ENCODE measurements around the gene PDZD2.

The PDZD2 gene

DNA sequence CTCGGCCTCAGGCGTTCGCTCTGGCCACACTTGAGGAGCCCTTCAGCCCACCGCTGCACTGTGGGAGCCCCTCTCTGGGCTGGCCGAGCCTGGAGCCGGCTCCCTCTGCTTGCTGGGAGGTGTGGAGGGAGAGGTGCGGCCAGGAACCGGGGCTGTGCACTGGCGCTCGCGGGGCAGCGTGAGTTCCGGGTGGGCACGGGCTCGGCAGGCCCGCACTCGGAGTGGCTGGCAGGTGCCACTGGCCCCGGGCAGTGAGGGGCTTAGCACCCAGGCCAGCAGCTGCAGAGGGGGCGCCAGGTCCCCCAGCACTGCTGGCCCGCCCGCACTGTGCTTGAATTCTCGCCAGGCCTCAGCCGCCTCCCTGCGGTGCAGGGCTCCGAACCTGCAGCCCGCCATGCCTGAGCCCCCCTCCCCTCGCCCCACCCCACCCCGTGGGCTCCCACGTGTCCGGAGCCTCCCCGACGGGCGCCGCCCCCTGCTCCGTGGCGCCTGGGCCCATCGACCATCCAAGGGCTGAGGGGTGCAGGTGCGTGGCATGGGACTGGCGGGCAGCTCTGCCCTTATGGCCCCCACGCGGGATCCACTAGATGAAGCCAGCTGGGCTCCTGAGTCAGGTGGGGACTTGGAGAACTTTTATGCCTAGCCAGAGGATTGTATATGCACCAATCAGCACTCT is 138.2 kb downstream of the PDZD2 start:
- TF ChIP-seq ZFX (IDR thresholded peaks at IDR 0.05; ENCODE audit: borderline replicate concordance) = no peak
- TF ChIP-seq, protein P1, sequence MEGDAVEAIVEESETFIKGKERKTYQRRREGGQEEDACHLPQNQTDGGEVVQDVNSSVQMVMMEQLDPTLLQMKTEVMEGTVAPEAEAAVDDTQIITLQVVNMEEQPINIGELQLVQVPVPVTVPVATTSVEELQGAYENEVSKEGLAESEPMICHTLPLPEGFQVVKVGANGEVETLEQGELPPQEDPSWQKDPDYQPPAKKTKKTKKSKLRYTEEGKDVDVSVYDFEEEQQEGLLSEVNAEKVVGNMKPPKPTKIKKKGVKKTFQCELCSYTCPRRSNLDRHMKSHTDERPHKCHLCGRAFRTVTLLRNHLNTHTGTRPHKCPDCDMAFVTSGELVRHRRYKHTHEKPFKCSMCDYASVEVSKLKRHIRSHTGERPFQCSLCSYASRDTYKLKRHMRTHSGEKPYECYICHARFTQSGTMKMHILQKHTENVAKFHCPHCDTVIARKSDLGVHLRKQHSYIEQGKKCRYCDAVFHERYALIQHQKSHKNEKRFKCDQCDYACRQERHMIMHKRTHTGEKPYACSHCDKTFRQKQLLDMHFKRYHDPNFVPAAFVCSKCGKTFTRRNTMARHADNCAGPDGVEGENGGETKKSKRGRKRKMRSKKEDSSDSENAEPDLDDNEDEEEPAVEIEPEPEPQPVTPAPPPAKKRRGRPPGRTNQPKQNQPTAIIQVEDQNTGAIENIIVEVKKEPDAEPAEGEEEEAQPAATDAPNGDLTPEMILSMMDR (IDR thresholded peaks at IDR 0.05) = no peak
- H3K27ac ChIP-seq = no peak overlapping the region

- TF ChIP-seq, protein P1 (IDR thresholded peaks at IDR 0.05) = no peak
- no peak for TF ChIP-seq ZFX (IDR thresholded peaks at IDR 0.05; ENCODE audit: borderline replicate concordance)
- H3K27ac ChIP-seq = no peak overlapping the region
Observed at GRCh38 chr5:31781772-31782171, 142.8 kb downstream of the PDZD2 start.

DNA sequence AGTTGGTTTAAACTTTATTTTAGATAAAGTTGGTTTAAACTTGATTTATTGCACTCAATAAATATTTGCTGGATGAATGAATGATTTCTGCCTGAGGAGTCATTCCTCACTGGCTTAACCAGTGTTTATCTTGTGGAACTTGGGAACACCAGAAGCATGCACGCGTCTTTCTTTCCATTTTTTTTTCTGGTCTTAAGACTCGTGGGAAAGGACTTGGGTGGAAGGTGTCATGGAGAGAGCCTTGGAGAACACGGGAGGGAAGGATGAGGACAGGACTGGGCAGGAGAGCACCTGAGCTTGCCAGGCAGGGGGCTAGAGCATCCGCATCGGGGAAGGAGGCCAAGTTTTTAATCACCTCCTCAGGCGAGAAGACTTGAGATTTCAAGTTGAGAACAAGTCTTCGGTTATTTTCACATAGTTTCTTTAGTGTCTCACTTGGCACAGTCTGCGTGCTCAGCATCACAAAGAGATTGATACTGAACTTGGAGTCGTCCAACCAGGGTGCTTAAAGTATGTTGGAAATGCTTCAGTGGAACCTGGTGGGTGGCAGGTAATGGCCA is 144.2 kb downstream of the PDZD2 start:
- no peak for TF ChIP-seq ZFX (IDR thresholded peaks at IDR 0.05; ENCODE audit: borderline replicate concordance)
- TF ChIP-seq, protein P1 (IDR thresholded peaks at IDR 0.05) = no peak
- H3K27ac ChIP-seq = no peak overlapping the region

DNA sequence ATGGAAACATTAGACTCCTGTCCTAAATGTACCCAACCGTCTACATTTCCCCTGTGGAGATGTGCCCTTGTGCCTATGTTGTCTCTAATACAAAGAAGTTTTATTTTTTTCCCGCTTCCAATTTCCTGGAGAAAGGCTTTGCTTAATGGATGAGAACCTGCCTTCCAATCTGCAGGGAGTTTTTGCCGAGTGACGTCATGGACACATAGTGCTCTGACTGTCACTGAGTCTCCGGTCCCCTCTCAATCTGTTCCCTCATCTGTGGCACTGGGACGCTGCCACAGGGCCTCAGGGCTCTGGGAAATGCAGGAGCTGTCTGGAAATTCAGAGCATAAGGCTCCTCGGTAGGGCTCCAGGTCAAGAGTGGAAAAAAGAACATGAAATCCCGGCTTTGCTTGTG is 144.8 kb downstream of the PDZD2 start:
- TF ChIP-seq ZFX (IDR thresholded peaks at IDR 0.05; ENCODE audit: borderline replicate concordance) = no peak
- TF ChIP-seq, protein P1 (IDR thresholded peaks at IDR 0.05) = no peak
- no peak overlapping the region for H3K27ac ChIP-seq

DNA sequence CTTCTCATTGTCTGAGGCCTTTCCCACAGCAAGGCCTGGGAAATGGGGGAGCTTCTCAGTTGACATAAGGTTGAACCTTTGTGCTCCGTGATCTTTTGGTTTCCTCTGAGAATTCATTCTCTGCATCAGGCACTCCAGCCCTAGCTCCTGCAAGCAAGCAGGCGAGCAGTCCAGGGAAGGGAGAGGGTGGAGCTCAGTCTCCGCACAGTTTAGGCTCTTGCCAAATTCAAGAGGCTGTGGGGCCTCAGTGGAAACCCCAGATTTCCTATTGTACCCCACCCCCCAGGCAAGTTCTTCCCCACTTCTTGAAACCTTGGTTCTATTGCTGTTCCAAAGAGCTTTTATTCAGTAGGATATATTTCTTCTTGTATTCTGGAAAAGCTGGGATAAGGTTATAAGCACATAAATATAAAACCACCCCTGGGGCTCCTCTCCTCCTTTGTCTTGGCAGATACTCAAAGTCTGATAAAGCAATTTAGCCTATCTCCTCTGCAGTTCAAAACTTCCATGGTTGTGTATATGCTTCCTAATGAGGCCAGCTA is 147.2 kb downstream of the PDZD2 start:
- H3K27ac ChIP-seq = no peak overlapping the region
- no peak for TF ChIP-seq ZFX (IDR thresholded peaks at IDR 0.05; ENCODE audit: borderline replicate concordance)
- TF ChIP-seq, protein P1 (IDR thresholded peaks at IDR 0.05) = no peak

GRCh38 chr5:31794009-31794408 is 155.1 kb downstream of the PDZD2 start:
- no peak for TF ChIP-seq ZFX (IDR thresholded peaks at IDR 0.05; ENCODE audit: borderline replicate concordance)
- TF ChIP-seq, protein P1 (IDR thresholded peaks at IDR 0.05) = no peak
- H3K27ac ChIP-seq = no peak overlapping the region

DNA sequence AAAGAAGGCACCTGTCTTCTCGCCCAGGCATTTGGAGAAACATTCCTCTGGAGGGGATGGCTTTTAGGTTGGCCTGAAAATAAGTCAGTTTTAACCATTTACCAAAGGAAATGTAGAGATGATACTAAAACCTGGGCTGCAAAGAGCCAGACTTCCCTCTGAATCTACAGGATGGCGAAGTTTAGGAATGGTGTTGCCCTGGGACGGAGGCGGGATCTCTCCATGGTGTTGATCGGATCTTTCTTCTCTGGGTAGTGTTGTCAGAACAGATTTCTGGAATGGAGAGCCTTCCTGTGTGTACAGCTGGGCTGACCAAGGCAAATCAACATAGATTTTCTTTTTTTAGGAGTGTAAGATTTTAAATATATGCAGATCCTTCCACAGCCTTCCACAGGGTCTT is 159.2 kb downstream of the PDZD2 start:
- H3K27ac ChIP-seq = no peak overlapping the region
- TF ChIP-seq, protein P1 (IDR thresholded peaks at IDR 0.05) = no peak
- no peak for TF ChIP-seq ZFX (IDR thresholded peaks at IDR 0.05; ENCODE audit: borderline replicate concordance)

All from 22Rv1 (cell line).